Prostate gland (tissue), 2 donors: Measurements from ENCODE around the gene PPP2R2B. TPM values are rescaled to one million over a fixed set of nuclear protein-coding genes. Genes with fewer than 3 reads are reported as not detected.

Source experiments
- DNase-seq: peaks from one replicate; pipeline ENCODE4 v3.0.0-alpha.2; 2019; ENCODE audit warnings: low spot score
- H3K27ac ChIP-seq, 2 donors: fragments of 200-600 bp; sonication (generic); 2 replicates each; pipeline ENCODE4 v1.5.1; 2017 to 2019
- H3K27me3 ChIP-seq: fragments of 200-600 bp; sonication (generic); replicated peaks from 2 replicates; pipeline ENCODE4 v1.5.1; 2019; ENCODE audit not compliant: insufficient read depth
- H3K36me3 ChIP-seq, 2 donors: fragments of 200-600 bp; sonication (generic); 1 replicate in 1 of 2; 2 replicates in 1 of 2; pipeline versions ENCODE4 v1.5.1 to v1.8.1; 2017 to 2019
- H3K4me1 ChIP-seq: fragments of 200-600 bp; sonication (generic); replicated peaks from 2 replicates; pipeline ENCODE4 v1.5.1; 2019
- H3K4me3 ChIP-seq, 2 donors: fragments of 200-600 bp; sonication (generic); 2 replicates each; pipeline ENCODE4 v1.5.1; 2017 to 2019
- H3K9me3 ChIP-seq: fragments of 200-600 bp; sonication (generic); 2 replicates; pipeline ENCODE4 v1.5.1; 2017
- CTCF ChIP-seq, 4 experiments: fragments of 200-600 bp in 2 of 4; fragments of 450-650 bp in 2 of 4; sonication (generic) in 2 of 4; IDR thresholded peaks; 1 replicate in 3 of 4; 2 replicates in 1 of 4; pipeline ENCODE4 v1.5.1; 2016 to 2019; ENCODE audit warnings: antibody characterized with exemption in 4 of 4, mild to moderate bottlenecking in 2 of 4, moderate library complexity in 2 of 4
- POLR2A ChIP-seq: fragments of 450-650 bp; IDR thresholded peaks from one replicate; pipeline ENCODE4 v1.6.1; 2016; ENCODE audit warnings: antibody characterized with exemption, mild to moderate bottlenecking
- POLR2AphosphoS5 ChIP-seq: sonication (generic); formaldehyde crosslinking; IDR thresholded peaks from one replicate; pipeline ENCODE4 v1.6.1; 2017; ENCODE audit warnings: antibody characterized with exemption
- WGBS: methylation state at CpG from one replicate; pipeline ENCODE4 v1.1.5; 2018; 5-methylcytosine and 5-hydroxymethylcytosine counted together
- intact Hi-C: fragments of 100-400 bp; cut with DNase I; formaldehyde crosslinking; loops from one replicate; pipeline ENCODE4 v1.14.2; 2022
- total RNA-seq, 2 donors: library from RNA; depleted of rRNA; stranded (reverse); fragments of >200 nt; gene quantifications; one replicate each; pipeline ENCODE4 v1.1.0, GENCODE V29; 2016

PPP2R2B gene
- total RNA-seq, 2 donors from 2014 or later, result 0.68 to 2.6 TPM

- intact Hi-C loops, result no loop called here
- no peak for TF ChIP-seq POLR2AphosphoS5
- TF ChIP-seq CTCF (IDR thresholded peaks at IDR 0.05), result no peak
- TF ChIP-seq POLR2A, result no peak
- Histone ChIP-seq H3K4me1 (no peaks in the 10 kb centered on the region), H3K36me3 (no peaks in the 10 kb centered on the region), H3K27ac (no peak overlapping the region), H3K27me3 (no peaks in the 10 kb centered on the region), H3K4me3 (no peak overlapping the region), H3K9me3 (no peaks in the 10 kb centered on the region)
- WGBS, result 74% methylated on average over 1 of the region's 1 CpG
- DNase-seq, result no peak
Observed at GRCh38 chr5:146599261-146599660, 279.3 kb downstream of the PPP2R2B start.

- H3K4me3 ChIP-seq, result no peak overlapping the region
- no peak for TF ChIP-seq POLR2AphosphoS5
- no peak for TF ChIP-seq POLR2A
- no peak for TF ChIP-seq CTCF (IDR thresholded peaks at IDR 0.05)
- H3K27ac ChIP-seq, result no peak overlapping the region
- H3K9me3 ChIP-seq, result no peaks in the 10 kb centered on the region
- intact Hi-C loops, result no loop called here
- no peak for DNase-seq
- H3K36me3 ChIP-seq, result no peaks in the 10 kb centered on the region
- no peaks in the 10 kb centered on the region for H3K27me3 ChIP-seq
- no peaks in the 10 kb centered on the region for H3K4me1 ChIP-seq
- WGBS, result 71% methylated on average over 2 of the region's 2 CpGs
Observed at GRCh38 chr5:146595088-146595487, 283.5 kb downstream of the PPP2R2B start.

DNA sequence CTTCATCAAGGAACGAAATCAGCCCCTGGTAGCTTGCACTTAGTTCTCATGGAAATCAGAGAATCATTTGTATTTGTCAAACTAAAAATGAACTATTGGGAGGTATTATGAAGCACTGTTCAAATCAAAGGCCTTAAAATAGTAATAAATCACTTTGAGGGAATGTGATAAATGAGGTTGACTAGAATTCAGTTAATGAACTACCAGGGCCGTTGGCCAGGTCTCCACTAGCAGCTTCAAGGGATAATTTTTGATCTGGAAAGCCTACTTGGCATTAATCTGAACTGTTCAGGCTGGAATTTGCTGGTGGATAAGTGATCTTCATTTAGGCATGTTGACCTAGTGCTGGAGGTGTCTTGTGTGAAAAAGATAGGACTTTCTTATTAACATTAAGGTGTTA, 286.2 kb downstream of the PPP2R2B start:
- Histone ChIP-seq H3K9me3 (no peaks in the 10 kb centered on the region), H3K27me3 (no peaks in the 10 kb centered on the region), H3K36me3 (no peaks in the 10 kb centered on the region), H3K4me3 (no peak overlapping the region), H3K27ac (no peak overlapping the region), H3K4me1 (no peaks in the 10 kb centered on the region)
- intact Hi-C loops, result no loop called here
- TF ChIP-seq CTCF (IDR thresholded peaks at IDR 0.05) (no peak), POLR2A (no peak), POLR2AphosphoS5 (no peak)
- DNase-seq, result no peak
- WGBS, result 70% methylated on average over 2 of the region's 2 CpGs

- Histone ChIP-seq H3K27me3 (no peaks in the 10 kb centered on the region), H3K4me3 (no peak overlapping the region), H3K9me3 (no peaks in the 10 kb centered on the region), H3K4me1 (no peaks in the 10 kb centered on the region), H3K27ac (no peak overlapping the region), H3K36me3 (no peaks in the 10 kb centered on the region)
- no peak for DNase-seq
- intact Hi-C loops, result no loop called here
- TF ChIP-seq CTCF (IDR thresholded peaks at IDR 0.05) (no peak), POLR2AphosphoS5 (no peak), POLR2A (no peak)
- 74% methylated on average over 3 of the region's 3 CpGs for WGBS
Observed at GRCh38 chr5:146589028-146589345, 289.6 kb downstream of the PPP2R2B start.

DNA sequence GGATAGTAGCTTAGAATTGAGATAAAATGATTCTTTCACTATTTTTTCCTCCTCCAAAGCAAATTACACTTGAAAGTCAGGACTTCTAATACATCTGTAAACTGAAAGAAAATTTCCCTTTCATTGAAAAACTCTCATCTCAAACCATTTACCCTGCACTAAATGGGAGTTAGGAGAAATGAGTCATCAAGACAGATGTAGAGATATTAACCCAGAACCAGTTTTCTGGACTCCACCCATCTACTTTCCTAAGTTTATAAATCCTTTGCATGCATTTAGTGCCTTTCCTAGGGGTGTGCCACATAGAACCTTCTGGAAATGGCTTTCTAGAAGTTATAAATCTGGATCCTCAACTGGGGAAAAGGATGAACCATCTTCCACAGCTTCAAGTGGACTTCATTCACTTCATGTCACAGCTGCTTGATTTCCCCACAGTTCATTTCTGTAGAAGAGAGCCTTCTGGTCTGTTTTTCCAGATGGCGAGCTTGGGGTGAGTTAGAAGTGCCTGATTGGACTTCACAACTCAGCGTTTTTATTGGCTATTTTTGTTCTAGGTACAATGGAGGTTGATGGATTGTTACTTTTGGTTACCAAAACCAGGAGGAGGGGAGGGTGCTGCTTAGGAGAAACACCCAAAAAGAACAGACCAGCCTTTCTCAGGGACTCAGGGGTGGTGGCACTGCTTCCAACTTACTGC, 290.1 kb downstream of the PPP2R2B start:
- intact Hi-C loops, result no loop called here
- H3K27me3 ChIP-seq, result no peaks in the 10 kb centered on the region
- H3K4me1 ChIP-seq, result no peaks in the 10 kb centered on the region
- DNase-seq, result no peak
- no peak overlapping the region for H3K4me3 ChIP-seq
- WGBS, result 68% methylated on average over 2 of the region's 2 CpGs
- H3K9me3 ChIP-seq, result no peaks in the 10 kb centered on the region
- H3K27ac ChIP-seq, result no peak overlapping the region
- TF ChIP-seq CTCF (IDR thresholded peaks at IDR 0.05), result no peak
- no peak for TF ChIP-seq POLR2AphosphoS5
- TF ChIP-seq POLR2A, result no peak
- H3K36me3 ChIP-seq, result no peaks in the 10 kb centered on the region
